Measurements from ENCODE around the gene KIR3DL1. TPM values are rescaled to one million over a fixed set of nuclear protein-coding genes. Genes with fewer than 3 reads are reported as not detected.
"Not testable (repeated sequence)": the region's sequence is repeated elsewhere in the genome, so short reads cannot be mapped to it uniquely, and the experiment has no call there.

Gene KIR3DL1
- total and polyA plus RNA-seq, 4 donors = 0.16 TPM; not detected in 3

DNA sequence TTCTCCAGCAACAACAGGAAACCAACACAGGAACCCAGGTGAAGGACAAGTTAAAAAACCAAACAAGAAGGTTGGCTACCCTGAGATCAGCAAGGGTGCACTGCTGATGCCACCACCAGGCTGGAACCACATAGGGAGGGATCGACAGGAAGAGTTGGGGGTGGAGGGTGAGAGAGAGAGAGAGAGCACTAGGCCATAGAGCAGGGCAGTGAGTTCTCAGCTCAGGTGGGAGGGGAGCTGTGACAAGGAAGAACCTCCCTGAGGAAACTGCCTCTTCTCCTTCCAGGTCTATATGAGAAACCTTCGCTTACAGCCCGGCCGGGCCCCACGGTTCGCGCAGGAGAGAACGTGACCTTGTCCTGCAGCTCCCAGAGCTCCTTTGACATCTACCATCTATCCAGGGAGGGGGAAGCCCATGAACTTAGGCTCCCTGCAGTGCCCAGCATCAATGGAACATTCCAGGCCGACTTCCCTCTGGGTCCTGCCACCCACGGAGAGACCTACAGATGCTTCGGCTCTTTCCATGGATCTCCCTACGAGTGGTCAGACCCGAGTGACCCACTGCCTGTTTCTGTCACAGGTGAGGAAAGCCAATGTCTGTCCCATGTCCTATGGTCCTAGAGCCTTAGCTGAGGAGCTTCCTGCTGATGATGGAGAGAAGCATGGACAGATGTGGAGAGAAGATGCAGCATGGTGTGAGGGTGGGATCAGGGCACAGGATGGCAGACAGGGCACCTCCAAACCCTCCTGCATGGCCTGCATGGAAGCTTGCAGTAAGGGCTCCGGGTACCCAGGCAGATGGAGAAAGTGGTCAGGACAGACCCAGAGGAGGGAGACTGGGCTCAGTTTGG lies 10.4 kb upstream of the KIR3DL1 start:
- H3K27ac ChIP-seq (ENCODE audit: low read depth, low read length) = no peak overlapping the region
- 75% methylated on average over 13 of the region's 14 CpGs for WGBS (ENCODE audit: insufficient coverage)
- H3K36me3 ChIP-seq (ENCODE audit: control insufficient read depth, insufficient read depth, low read length) = no peaks in the 10 kb centered on the region
- no peaks in the 10 kb centered on the region for H3K27me3 ChIP-seq (ENCODE audit: control insufficient read depth, insufficient read depth, low read length)
- DNase-seq (ENCODE audit: low read depth in 4 of 6, low spot score in 6 of 6) = no peak
- H3K4me3 ChIP-seq (ENCODE audit: low read depth, low read length) = no peak overlapping the region
- H3K9me3 ChIP-seq (ENCODE audit: control insufficient read depth, insufficient read depth, low read length) = no peaks in the 10 kb centered on the region
- no peaks in the 10 kb centered on the region for H3K4me1 ChIP-seq (ENCODE audit: control insufficient read depth, insufficient read depth, low read length)

DNA sequence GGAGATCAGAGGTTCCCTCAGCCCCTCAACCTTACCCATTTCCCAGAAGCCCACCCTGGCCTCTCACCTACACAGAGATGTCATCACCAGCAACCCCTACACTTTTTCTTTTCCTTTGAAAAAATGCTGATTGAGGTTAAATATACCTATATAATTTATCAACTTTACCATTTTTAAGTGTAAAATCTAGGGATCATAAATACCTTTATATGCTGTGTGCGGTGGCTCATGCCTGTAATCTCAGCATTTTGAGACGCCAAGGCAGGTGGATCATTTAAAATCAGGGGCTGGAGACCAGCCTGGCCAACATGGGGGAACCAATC lies 9.8 kb upstream of the KIR3DL1 start:
- H3K36me3 ChIP-seq (ENCODE audit: control insufficient read depth, insufficient read depth, low read length) = no peaks in the 10 kb centered on the region
- no peak overlapping the region for H3K4me3 ChIP-seq (ENCODE audit: low read depth, low read length)
- no peaks in the 10 kb centered on the region for H3K4me1 ChIP-seq (ENCODE audit: control insufficient read depth, insufficient read depth, low read length)
- DNase-seq (ENCODE audit: low read depth in 4 of 6, low spot score in 6 of 6) = no peak
- no CpG with 5 or more reads among the region's 2 CpGs for WGBS (ENCODE audit: insufficient coverage)
- no peaks in the 10 kb centered on the region for H3K27me3 ChIP-seq (ENCODE audit: control insufficient read depth, insufficient read depth, low read length)
- no peak overlapping the region for H3K27ac ChIP-seq (ENCODE audit: low read depth, low read length)
- H3K9me3 ChIP-seq (ENCODE audit: control insufficient read depth, insufficient read depth, low read length) = no peaks in the 10 kb centered on the region

DNA sequence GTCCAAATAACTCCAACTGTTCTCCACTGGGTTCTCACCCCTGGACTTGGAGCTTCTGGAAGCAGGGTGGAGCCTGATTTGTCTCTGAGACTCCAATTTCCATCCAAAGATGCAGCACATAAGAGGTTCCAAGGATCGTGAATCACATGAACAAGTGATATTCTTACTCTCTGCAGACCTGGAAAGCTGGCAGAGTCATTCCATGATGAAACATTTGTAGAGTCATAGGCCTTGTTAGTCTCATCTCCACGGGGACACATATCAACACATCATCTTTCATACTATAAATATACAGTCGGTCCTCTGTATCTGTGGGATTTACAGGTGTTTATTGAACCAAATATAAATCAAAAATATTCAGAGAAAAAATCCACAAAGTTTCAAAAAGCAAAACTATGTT lies 1.7 kb upstream of the KIR3DL1 start:
- not testable (repeated sequence) for H3K36me3 ChIP-seq (ENCODE audit: control insufficient read depth, insufficient read depth, low read length); DNase-seq (ENCODE audit: low read depth in 4 of 6, low spot score in 6 of 6); H3K27me3 ChIP-seq (ENCODE audit: control insufficient read depth, insufficient read depth, low read length); H3K27ac ChIP-seq (ENCODE audit: low read depth, low read length); H3K4me1 ChIP-seq (ENCODE audit: control insufficient read depth, insufficient read depth, low read length); H3K4me3 ChIP-seq (ENCODE audit: low read depth, low read length); H3K9me3 ChIP-seq (ENCODE audit: control insufficient read depth, insufficient read depth, low read length)
- no CpG with 5 or more reads among the region's 3 CpGs for WGBS (ENCODE audit: insufficient coverage)

DNA sequence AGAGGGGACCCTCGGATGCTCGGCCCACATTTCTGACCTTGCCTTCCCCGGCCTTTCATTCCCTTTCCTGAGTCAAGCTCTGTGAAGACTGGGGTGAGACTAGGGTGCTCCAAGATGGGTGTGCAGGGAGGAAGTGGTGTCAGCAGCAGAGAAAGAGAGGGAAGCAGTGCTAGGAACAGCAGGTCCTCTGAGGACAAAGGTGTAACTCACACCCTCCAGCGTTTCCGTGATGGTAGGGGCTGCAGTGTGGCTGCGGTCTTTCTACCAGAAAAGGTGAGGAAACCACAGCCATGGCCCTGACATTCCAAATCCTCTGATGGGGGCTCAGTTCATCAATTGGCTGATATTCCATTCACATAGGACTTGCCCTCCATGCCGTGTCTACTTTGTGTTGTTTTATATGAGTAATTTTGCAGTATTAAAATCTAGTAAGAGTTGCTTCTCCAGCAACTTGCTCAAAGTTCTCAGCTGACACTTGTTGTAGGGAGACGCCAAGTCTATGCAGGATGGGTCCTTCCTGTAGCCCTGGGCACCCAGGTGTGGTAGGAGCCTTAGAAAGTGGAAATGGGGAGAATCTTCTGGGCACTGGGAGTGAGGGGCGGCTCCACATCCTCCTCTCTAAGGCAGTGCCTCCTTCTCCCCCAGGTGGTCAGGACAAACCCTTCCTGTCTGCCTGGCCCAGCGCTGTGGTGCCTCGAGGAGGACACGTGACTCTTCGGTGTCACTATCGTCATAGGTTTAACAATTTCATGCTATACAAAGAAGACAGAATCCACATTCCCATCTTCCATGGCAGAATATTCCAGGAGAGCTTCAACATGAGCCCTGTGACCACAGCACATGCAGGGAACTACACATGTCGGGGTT lies 1.6 kb downstream of the KIR3DL1 start:
- WGBS (ENCODE audit: insufficient coverage) = 78% methylated on average over 10 of the region's 15 CpGs
- Histone ChIP-seq H3K27me3 (ENCODE audit: control insufficient read depth, insufficient read depth, low read length) (no peaks in the 10 kb centered on the region), H3K36me3 (ENCODE audit: control insufficient read depth, insufficient read depth, low read length) (no peaks in the 10 kb centered on the region), H3K4me3 (ENCODE audit: low read depth, low read length) (no peak overlapping the region), H3K9me3 (ENCODE audit: control insufficient read depth, insufficient read depth, low read length) (no peaks in the 10 kb centered on the region), H3K27ac (ENCODE audit: low read depth, low read length) (no peak overlapping the region), H3K4me1 (ENCODE audit: control insufficient read depth, insufficient read depth, low read length) (no peaks in the 10 kb centered on the region)
- no peak for DNase-seq (ENCODE audit: low read depth in 4 of 6, low spot score in 6 of 6)

DNA sequence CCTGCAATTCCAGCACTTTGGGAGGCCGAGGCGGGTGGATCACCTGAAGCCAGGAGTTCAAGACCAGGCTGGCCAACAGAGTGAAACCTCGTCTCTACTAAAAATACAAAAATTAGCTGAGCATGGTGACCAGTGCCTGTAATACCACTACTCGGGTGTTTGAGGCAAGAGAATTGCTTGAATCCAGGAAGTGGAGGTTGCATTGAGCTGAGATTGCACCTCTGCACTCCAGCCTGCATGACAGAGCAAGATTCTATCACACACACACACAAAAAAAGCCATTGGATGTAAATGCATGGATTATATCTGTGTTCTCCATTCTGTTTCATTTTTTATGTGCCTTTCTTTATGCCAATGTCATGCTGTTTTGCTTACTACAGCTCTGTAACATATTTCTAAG lies 8.1 kb downstream of the KIR3DL1 start:
- not testable (repeated sequence) for H3K4me1 ChIP-seq (ENCODE audit: control insufficient read depth, insufficient read depth, low read length); H3K27ac ChIP-seq (ENCODE audit: low read depth, low read length); H3K9me3 ChIP-seq (ENCODE audit: control insufficient read depth, insufficient read depth, low read length); DNase-seq (ENCODE audit: low read depth in 4 of 6, low spot score in 6 of 6); H3K27me3 ChIP-seq (ENCODE audit: control insufficient read depth, insufficient read depth, low read length); H3K4me3 ChIP-seq (ENCODE audit: low read depth, low read length); H3K36me3 ChIP-seq (ENCODE audit: control insufficient read depth, insufficient read depth, low read length)
- WGBS (ENCODE audit: insufficient coverage) = no CpG with 5 or more reads among the region's 4 CpGs

DNA sequence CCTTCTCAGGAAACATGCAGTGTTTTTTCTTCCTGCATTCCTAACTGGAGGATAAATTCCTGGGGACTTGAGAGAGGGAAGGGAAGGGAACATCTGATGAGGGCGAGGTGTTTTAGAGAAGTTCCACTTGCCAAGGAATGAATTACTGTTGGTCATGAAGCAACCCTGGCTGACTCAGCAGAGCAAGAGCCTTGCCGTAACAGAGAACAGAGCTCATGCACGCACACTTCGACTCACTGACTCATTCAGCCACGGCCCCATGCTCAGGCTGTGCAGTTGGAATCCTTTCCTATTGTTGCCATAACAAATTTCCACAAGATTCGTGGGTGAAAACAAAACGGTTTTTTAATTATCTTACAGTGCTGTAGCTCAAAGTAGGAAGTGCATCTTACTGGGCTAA lies 9.1 kb downstream of the KIR3DL1 start:
- H3K36me3 ChIP-seq (ENCODE audit: control insufficient read depth, insufficient read depth, low read length); H3K9me3 ChIP-seq (ENCODE audit: control insufficient read depth, insufficient read depth, low read length); H3K4me1 ChIP-seq (ENCODE audit: control insufficient read depth, insufficient read depth, low read length); H3K27ac ChIP-seq (ENCODE audit: low read depth, low read length); H3K4me3 ChIP-seq (ENCODE audit: low read depth, low read length); DNase-seq (ENCODE audit: low read depth in 4 of 6, low spot score in 6 of 6); H3K27me3 ChIP-seq (ENCODE audit: control insufficient read depth, insufficient read depth, low read length): not testable (repeated sequence)
- 71% methylated on average over 4 of the region's 7 CpGs for WGBS (ENCODE audit: insufficient coverage)

DNA sequence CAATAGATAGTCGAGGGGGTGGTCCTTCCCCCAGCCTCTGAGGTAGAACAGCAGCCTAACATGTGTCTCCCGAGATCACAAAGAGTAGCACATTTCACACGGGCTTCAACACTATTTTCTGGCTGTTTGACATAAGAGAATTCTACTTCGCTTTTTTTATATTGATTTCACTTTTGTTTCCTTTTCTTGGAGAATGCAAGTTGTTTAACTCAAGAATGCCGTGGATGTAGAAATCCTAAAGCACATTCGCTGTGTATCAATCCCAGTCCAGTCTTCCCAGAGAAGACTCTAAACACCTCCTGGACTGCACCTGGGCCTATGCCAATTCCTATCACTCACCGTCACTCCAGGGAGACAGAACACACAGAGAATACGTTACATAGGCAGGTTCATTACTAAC lies 11.8 kb downstream of the KIR3DL1 start:
- not testable (repeated sequence) for H3K27ac ChIP-seq (ENCODE audit: low read depth, low read length); H3K4me1 ChIP-seq (ENCODE audit: control insufficient read depth, insufficient read depth, low read length); H3K36me3 ChIP-seq (ENCODE audit: control insufficient read depth, insufficient read depth, low read length); H3K27me3 ChIP-seq (ENCODE audit: control insufficient read depth, insufficient read depth, low read length); H3K4me3 ChIP-seq (ENCODE audit: low read depth, low read length); DNase-seq (ENCODE audit: low read depth in 4 of 6, low spot score in 6 of 6); H3K9me3 ChIP-seq (ENCODE audit: control insufficient read depth, insufficient read depth, low read length)
- WGBS (ENCODE audit: insufficient coverage) = no CpG with 5 or more reads among the region's 8 CpGs

DNA sequence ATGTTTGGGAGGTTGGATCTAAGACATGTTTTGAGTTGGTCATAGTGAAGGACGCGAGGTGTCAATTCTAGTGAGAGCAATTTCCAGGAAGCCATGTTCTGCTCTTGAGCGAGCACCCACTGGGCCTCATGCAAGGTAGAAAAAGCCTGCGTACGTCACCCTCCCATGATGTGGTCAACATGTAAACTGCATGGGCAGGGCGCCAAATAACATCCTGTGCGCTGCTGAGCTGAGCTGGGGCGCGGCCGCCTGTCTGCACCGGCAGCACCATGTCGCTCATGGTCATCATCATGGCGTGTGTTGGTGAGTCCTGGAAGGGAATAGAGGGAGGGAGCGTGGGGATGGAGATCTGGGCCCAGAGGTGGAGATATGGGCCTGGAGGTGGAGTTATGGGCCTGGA lies 16.2 kb downstream of the KIR3DL1 start, which contains the start of gene KIR2DS4:
Gene KIR2DS4, plus strand, starts transcription at position 181 of the 400 bp plus-strand sequence.
- WGBS (ENCODE audit: insufficient coverage) = 91% methylated on average over 9 of the region's 14 CpGs
- H3K27me3 ChIP-seq (ENCODE audit: control insufficient read depth, insufficient read depth, low read length); H3K9me3 ChIP-seq (ENCODE audit: control insufficient read depth, insufficient read depth, low read length); H3K4me1 ChIP-seq (ENCODE audit: control insufficient read depth, insufficient read depth, low read length); H3K4me3 ChIP-seq (ENCODE audit: low read depth, low read length); H3K36me3 ChIP-seq (ENCODE audit: control insufficient read depth, insufficient read depth, low read length); DNase-seq (ENCODE audit: low read depth in 4 of 6, low spot score in 6 of 6); H3K27ac ChIP-seq (ENCODE audit: low read depth, low read length): not testable (repeated sequence)

DNA sequence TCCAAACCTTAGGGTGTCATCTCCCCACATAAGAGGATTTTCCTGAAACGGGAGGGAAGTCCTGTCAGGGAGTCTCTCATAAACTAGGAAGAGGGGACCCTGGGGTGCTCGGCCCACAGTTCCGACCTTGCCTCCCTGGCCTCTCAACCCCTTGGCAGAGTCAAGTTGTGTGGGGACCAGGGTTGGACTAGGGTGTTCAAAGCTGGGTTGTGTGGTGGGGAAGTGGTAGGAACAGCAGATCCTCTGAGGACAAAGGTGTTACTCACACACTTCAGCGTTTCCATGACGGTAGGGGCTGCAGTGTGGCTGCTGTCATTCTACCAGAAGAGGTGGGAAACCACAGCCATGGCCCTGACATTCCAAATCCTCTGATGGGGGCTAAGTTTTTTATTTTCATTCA lies 18.9 kb downstream of the KIR3DL1 start:
- not testable (repeated sequence) for H3K9me3 ChIP-seq (ENCODE audit: control insufficient read depth, insufficient read depth, low read length)

DNA sequence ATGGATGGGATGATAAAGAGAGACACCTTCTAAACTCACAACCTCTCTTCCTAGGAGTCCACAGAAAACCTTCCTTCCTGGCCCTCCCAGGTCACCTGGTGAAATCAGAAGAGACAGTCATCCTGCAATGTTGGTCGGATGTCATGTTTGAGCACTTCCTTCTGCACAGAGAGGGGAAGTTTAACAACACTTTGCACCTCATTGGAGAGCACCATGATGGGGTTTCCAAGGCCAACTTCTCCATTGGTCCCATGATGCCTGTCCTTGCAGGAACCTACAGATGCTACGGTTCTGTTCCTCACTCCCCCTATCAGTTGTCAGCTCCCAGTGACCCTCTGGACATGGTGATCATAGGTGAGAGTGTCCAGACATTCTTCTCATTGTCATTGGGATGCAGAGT lies 21.3 kb downstream of the KIR3DL1 start:
- not testable (repeated sequence) for H3K4me3 ChIP-seq (ENCODE audit: low read depth, low read length); H3K9me3 ChIP-seq (ENCODE audit: control insufficient read depth, insufficient read depth, low read length); H3K4me1 ChIP-seq (ENCODE audit: control insufficient read depth, insufficient read depth, low read length); DNase-seq (ENCODE audit: low read depth in 4 of 6, low spot score in 6 of 6); H3K27ac ChIP-seq (ENCODE audit: low read depth, low read length); H3K36me3 ChIP-seq (ENCODE audit: control insufficient read depth, insufficient read depth, low read length); H3K27me3 ChIP-seq (ENCODE audit: control insufficient read depth, insufficient read depth, low read length)
- WGBS (ENCODE audit: insufficient coverage) = 33% methylated on average over 1 of the region's 2 CpGs

More for the DNA sequence above, 18.9 kb downstream of the KIR3DL1 start:
- H3K36me3 ChIP-seq (ENCODE audit: control insufficient read depth, insufficient read depth, low read length); H3K4me3 ChIP-seq (ENCODE audit: low read depth, low read length); H3K4me1 ChIP-seq (ENCODE audit: control insufficient read depth, insufficient read depth, low read length); H3K27ac ChIP-seq (ENCODE audit: low read depth, low read length); H3K27me3 ChIP-seq (ENCODE audit: control insufficient read depth, insufficient read depth, low read length); DNase-seq (ENCODE audit: low read depth in 4 of 6, low spot score in 6 of 6): not testable (repeated sequence)
- WGBS (ENCODE audit: insufficient coverage) = 100% methylated on average over 1 of the region's 5 CpGs
